HG03439 (cell line): ENCODE data around the gene SLC5A7.

Experiments
- ATAC-seq: cut with Tn5 transposase; IDR thresholded peaks from one replicate; pipeline ENCODE4 v1.9.1; 2021; ENCODE audit warnings: mild to moderate bottlenecking, moderate library complexity; ENCODE audit not compliant: unreplicated experiment

Gene SLC5A7

DNA sequence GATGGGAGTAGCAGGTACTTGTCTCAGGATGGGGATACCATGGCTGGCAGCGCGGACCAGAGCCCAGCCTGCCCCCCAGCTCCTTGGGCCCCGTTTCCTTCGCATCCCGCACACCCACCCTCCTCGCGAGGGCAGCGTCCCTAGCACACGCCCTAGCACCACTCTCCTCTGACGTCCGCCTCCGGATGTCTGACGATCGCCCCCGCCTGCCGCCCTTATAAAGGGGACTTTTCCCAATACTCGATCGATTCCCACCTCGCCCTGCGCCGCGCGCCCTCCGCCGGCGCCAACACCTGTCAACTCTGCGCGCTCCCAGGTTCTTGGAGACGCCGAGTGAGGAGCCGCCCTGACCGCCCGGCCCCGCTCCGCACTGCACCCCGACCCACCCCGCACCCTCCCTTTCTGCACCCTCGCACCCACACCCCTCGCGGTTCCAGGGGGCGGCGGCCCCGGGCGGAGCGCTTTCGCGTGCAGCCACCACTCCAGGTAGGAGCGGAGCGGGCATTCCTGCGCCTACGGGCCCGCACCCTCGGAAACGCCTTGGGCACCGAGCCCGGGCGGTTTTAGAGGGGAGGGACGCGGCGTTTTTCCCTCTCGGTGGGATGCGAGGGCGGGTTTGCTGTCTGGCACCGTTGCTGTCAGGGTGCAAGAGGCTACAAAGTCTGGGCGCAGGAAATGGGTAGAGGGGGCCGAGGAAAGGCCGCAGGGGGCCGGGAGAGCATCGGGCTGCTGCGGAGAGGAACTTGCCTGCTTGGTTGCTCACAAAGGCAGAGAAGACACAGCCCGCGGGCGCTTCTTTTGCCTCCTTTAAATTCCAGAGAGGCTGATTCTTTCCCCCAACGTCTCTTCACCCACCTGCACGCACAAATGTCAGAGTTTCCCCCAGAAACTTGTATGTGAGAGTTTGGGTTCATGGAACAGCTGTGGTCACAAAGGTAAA lies at the start of gene SLC5A7:
TSS of gene SLC5A7 (plus strand) at position 247 of the 940 bp plus-strand sequence. CDS start 1,632 bp downstream, outside the sequence.
- ATAC-seq, result no peak

- ATAC-seq, result no peak
These were observed 24.9 kb upstream of the SLC5A7 start for GRCh38 chr2:107961395-107961794.

DNA sequence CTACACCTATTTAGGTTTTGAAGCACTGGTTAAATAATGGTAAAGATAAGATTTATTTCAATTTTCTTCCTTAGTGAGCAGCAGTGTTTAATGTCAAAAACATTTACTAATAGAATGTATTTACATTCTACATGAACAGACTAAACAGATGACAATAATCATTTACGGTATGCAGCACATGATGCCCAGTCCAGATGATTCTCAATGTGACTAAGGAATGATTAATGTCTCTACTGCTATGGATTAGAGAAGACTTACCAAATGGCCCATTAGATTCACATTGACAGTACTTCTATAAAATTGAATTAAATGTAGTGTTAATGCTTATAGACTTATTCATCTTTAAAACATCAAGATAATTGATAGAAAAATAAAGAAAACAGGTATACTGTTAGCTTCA lies 22.1 kb upstream of the SLC5A7 start:
- no peak for ATAC-seq

DNA sequence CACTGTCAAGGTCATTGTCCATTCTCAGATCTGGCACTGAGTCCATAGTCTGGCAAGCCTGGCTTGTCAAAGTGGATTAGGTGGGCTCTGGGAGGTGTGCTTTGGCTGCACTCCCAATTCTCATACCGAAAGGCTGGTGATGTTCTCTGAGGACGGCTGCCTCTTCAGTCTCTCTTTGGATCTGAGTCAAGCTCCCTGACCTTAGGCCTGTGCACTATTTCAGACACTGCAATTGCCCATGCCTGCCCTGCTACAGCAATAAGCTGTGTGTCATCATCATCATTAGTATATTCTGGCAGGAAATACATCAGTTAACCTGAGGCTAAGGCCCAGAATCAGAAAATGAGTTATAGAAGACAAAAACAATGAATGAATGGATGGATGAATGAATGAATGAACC lies 1.6 kb upstream of the SLC5A7 start:
- no peak for ATAC-seq

DNA sequence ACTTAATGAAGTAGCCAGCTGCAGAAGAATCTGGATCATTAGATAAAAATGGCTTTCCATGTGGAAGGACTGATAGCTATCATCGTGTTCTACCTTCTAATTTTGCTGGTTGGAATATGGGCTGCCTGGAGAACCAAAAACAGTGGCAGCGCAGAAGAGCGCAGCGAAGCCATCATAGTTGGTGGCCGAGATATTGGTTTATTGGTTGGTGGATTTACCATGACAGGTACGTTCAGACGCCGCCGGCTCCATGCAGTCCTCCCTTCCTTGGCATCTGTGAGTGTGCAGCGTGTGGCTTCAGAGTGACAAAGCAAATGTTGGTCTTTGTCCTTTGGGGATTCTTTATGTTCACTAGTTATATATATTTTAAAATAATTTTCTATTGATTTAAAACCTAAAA lies 1.8 kb downstream of the SLC5A7 start:
- no peak for ATAC-seq

GRCh38 chr2:107989445-107989844 lies 3.1 kb downstream of the SLC5A7 start:
- ATAC-seq, result no peak

GRCh38 chr2:107990718-107991117 lies 4.4 kb downstream of the SLC5A7 start:
- no peak for ATAC-seq

DNA sequence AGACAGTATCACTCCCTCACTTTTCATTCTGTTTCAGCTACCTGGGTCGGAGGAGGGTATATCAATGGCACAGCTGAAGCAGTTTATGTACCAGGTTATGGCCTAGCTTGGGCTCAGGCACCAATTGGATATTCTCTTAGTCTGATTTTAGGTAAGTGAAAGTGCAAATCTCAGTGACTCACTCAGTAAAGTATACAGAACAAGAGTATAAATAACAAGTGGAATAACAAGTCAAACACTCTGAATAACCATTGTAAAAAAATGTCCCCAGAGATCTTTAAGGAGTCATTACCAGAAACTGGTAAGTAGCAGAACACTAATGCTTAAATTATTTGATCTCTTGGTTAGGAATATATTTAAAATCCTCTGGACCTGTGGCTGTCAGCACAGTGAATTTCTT lies 5.7 kb downstream of the SLC5A7 start:
- no peak for ATAC-seq

DNA sequence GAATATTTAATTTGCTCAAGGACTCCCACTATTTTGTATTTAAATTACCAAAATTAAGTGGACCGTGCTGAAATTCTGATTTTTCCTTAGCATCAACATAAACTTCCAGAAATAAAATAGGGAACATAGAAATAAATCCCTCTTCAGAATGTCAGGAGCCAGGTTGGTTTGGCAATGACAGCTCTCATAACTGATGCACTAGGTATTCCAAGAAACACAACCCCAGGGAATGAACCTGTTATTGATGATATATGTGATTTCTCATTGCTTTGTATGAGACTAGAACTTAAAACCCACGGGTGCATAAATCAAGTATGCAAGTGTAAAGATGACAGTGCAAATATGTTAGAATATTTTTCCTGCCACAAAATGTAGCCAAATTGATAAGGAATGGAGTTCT lies 12.8 kb downstream of the SLC5A7 start:
- no peak for ATAC-seq

DNA sequence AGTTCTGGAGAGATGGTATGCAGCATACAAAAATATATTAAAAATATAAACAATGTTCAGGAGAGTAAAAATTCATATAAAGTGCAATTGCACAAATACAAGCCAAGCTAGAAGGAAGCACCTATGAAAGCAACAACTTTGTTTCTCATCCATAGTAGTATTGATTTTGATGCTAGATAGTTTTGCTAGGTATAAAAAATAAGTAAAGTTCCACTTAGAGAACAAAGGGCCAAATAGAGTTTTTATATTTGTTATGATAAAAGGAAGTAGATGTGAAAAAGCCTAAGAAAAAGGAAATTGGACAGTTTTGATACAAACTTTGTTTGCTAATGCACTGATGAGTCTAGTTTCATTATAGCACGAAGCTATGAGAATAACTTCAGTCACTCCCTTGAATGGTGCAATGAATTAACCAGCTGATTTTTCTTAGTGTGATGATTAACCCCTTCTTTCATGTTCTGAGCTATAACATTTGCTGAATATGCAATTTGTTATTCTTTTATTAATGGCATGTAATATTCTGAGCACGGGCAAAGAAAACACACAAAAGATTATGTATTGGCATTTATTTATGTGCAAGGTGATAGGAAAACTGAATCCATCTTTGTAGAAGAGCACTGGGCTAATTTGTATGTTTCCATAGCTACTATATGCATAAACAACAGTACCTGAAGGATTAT lies 24.7 kb downstream of the SLC5A7 start:
- no peak for ATAC-seq

DNA sequence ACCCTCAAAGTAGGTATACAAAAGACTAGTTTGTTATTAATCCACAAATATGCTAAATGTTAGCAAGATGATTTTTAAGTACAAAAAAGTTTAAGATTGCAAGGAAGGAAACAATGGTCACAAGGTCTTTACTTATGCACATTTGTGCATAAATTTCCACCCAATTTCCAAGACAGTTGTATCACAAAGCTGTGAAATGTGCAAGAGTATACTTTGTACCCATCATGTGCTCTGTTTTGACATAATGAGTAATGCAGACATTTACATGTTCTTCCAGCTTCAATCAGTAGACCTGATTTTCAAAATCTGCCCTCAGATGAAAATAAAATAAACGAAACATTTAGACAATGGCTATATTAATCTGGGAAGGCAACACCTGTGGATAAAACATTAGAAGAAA lies 27.0 kb downstream of the SLC5A7 start:
- no peak for ATAC-seq

DNA sequence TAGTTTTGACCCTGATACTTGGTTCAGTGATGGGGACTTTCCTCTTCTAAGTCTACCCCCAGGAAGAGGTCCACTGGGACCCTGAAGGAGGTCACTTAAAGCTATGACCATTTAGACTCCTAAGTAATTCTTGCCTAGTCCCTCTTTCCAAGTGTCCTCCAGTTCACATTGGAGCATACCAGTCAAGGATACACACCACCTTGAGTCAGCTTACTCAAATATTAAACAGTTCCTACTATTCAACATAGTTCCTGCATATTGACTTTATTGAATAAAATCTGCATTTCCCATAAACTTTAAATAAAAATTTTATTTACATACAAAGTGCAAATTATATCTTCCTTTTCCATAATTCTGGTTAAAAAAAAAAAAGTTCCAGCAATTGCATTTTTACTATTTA lies 36.3 kb downstream of the SLC5A7 start:
- no peak for ATAC-seq

DNA sequence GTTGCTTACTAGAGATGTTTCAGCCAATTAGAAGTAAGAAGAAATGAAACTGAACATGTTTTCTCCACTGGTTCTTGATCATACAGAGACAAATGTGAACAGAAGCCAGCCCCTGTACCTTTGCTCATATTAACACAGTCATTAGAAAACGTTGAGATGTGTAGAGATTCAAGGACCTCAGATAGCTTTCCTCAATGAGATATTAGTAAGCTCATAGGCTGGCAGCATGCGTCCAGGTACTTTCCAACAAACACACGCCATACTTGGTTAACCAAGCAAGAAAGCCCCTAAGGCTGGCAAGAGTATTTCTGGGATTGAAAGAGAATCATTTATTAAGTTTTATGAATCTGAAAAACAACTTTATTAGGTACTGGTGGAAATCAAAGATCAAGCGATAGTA lies 37.5 kb downstream of the SLC5A7 start:
- no peak for ATAC-seq

DNA sequence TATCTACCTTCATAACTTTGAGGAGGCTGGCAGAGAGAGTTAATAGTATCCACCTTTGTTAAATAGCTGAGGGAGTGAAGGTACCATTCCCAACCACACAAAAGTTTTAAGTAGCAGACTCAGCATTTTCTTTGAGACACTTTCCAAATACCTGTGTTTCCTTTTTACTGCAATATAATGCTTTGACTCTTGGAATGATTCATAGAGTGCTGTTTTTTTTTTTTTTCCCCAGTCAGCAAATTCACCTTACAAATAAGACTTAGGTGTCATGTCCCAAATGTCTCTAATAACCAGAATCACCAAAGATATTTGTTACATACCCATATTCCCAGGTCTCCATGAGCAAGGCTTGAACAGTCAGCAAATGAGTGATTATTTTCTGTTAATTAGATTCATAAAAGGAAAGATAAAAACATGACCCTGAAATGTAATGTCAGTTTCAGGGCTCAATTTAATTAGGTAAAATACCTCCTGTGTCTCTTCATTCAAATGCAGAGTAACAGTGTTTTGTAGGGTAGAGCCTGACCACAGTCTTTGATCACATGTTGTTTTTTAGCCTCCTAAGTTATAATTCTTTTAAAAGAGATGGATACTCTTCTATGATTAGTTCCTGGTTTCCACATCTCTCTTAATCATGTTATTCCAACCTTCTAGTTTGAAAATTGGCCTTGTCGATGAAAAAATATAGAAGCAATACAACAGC lies 39.9 kb downstream of the SLC5A7 start:
- ATAC-seq, result no peak

DNA sequence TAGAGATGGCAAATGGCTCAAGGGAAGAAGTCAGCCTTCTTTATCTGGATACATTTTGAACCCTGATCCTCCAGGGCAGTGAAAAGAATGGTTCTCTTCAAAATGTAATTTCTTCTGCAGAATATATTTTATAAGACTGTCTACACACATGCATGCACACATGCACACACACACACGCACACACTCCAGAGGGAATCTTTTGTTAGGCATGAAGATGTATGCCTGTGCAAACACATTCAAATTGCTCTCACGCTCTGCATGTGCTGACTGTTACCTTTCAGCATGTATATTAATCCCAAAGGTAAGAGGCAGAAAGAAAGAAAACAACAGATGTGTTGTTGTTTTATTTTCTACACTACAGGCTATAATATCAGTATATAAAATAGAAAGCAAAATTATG lies 43.2 kb downstream of the SLC5A7 start:
- no peak for ATAC-seq

- no peak for ATAC-seq
These were observed 43.6 kb downstream of the SLC5A7 start for GRCh38 chr2:108029912-108030311.

GRCh38 chr2:108031471-108031941 lies 45.2 kb downstream of the SLC5A7 start:
- no peak for ATAC-seq

- ATAC-seq, result no peak
These were observed 48.5 kb downstream of the SLC5A7 start for GRCh38 chr2:108034843-108035242.

GRCh38 chr2:108048752-108049151 lies 62.4 kb downstream of the SLC5A7 start:
- no peak for ATAC-seq

GRCh38 chr2:108058576-108059137 lies 72.3 kb downstream of the SLC5A7 start:
- ATAC-seq, result no peak

DNA sequence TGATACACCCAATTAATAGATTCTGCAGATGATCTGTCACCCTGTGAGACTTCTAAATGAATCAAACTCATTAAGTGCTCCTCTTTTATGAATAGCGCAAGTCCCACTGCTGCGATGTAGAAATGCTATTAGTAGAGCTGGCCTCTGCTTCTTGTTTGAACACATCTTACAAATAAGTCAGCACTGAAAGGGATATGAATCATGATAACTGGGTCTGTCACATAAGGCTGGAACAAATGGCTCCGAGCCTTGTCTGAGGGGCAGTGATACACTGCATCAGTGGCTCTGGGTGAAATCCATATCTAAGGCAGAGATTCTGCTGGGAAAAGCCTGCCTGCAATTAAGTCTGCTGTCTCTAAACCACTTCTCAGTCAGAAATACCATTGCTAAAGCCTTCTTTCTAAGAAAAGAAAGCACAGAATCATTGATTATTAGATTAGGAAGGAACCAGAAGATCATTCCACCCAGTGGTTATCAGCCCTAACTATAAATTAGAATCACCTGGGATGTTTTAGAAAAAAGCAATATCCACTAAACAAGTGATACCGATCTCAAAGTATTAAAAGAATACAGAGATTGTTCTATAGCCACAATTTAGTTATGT lies 75.2 kb downstream of the SLC5A7 start:
- ATAC-seq, result no peak
